ENCODE data around the gene C14orf132.
A peak's percentile ranks its signal among the peaks of the same experiment; 100 is the strongest.

C14orf132 gene

GRCh38 chr14:96098309-96098998 lies 59.3 kb downstream of the C14orf132 start:
- DNase-seq: no peak

GRCh38 chr14:96098999-96099335 lies 59.8 kb downstream of the C14orf132 start:
- no peak for DNase-seq

GRCh38 chr14:96100161-96101064 lies 61.3 kb downstream of the C14orf132 start:
- peak; percentile 65 for DNase-seq

GRCh38 chr14:96102081-96102856 lies 63.1 kb downstream of the C14orf132 start:
- no peak for DNase-seq

GRCh38 chr14:96103075-96103474 lies 63.9 kb downstream of the C14orf132 start:
- DNase-seq: no peak

GRCh38 chr14:96103560-96104460 lies 64.6 kb downstream of the C14orf132 start:
- DNase-seq: no peak

- no peak for DNase-seq
Measured at GRCh38 chr14:96104469-96105057, 65.4 kb downstream of the C14orf132 start.

- DNase-seq: no peak
Measured at GRCh38 chr14:96105089-96105925, 66.1 kb downstream of the C14orf132 start.

GRCh38 chr14:96105926-96106441 lies 66.8 kb downstream of the C14orf132 start:
- no peak for DNase-seq

GRCh38 chr14:96106891-96107290 lies 67.7 kb downstream of the C14orf132 start:
- DNase-seq: no peak

GRCh38 chr14:96108061-96108795 lies 69.1 kb downstream of the C14orf132 start:
- no peak for DNase-seq

GRCh38 chr14:96108911-96109310 lies 69.7 kb downstream of the C14orf132 start:
- DNase-seq: no peak

GRCh38 chr14:96109596-96110355 lies 70.6 kb downstream of the C14orf132 start:
- no peak for DNase-seq

- no peak for DNase-seq
Measured at GRCh38 chr14:96112032-96112431, 72.9 kb downstream of the C14orf132 start.

GRCh38 chr14:96114002-96114401 lies 74.8 kb downstream of the C14orf132 start:
- DNase-seq: no peak

- no peak for DNase-seq
Measured at GRCh38 chr14:96117101-96117897, 78.1 kb downstream of the C14orf132 start.

- DNase-seq: no peak
Measured at GRCh38 chr14:96117960-96118359, 78.8 kb downstream of the C14orf132 start.

GRCh38 chr14:96118391-96118790 lies 79.2 kb downstream of the C14orf132 start:
- DNase-seq: no peak

All from right kidney (tissue), 1 donor.